ENCODE measurements around the gene NHS. TPM values are rescaled to one million over a fixed set of nuclear protein-coding genes. Genes with fewer than 3 reads are reported as not detected.

The NHS gene
- total and polyA plus RNA-seq, 2 of the 4 experiments (the other 2 are of a cell fraction), result 0.36 to 0.90 TPM

GRCh38 chrX:17643528-17643927 is 268.5 kb downstream of the NHS start:
- H4K91ac ChIP-seq (ENCODE audit: insufficient read depth, low read depth, low read length), result no peak overlapping the region
- TF ChIP-seq MXI1 (IDR thresholded peaks at IDR 0.05; ENCODE audit: borderline replicate concordance, low read depth, low read length) (no peak), CHD1 (IDR thresholded peaks at IDR 0.05; ENCODE audit: low read depth, low read length) (no peak), BHLHE40 (IDR thresholded peaks at IDR 0.05; ENCODE audit: low read depth, low read length) (no peak), MAZ (IDR thresholded peaks at IDR 0.05; ENCODE audit: borderline replicate concordance, low read depth, low read length) (no peak), RAD21 (IDR thresholded peaks at IDR 0.05; ENCODE audit: low read length) (no peak), NFE2L2 (IDR thresholded peaks at IDR 0.05; ENCODE audit: low read depth, low read length) (no peak), ELK1 (IDR thresholded peaks at IDR 0.05; ENCODE audit: borderline replicate concordance, low read depth, low read length) (no peak), POLR2A (IDR thresholded peaks at IDR 0.05; ENCODE audit: low read depth, low read length) (no peak), CEBPB (IDR thresholded peaks at IDR 0.05; ENCODE audit: low read depth, low read length) (no peak)
- ATAC-seq (ENCODE audit: low read depth) (no peak), DNase-seq (no peak)
- no peak overlapping the region for H3K56ac ChIP-seq (ENCODE audit: extremely low read depth, insufficient read depth, low read length)
- no peak overlapping the region for H3K23ac ChIP-seq (ENCODE audit: low read depth, low read length)
- H3K9me1 ChIP-seq (ENCODE audit: insufficient read depth, low read length), result no peaks in the 10 kb centered on the region
- H4K20me1 ChIP-seq (ENCODE audit: insufficient read depth, low read length), result no peaks in the 10 kb centered on the region
- no peaks in the 10 kb centered on the region for H3K79me1 ChIP-seq (ENCODE audit: low read depth in 1 of 2, low read length in 2 of 2)
- no peaks in the 10 kb centered on the region; the same call in 1 of the 2 replicates for H3K9me3 ChIP-seq (ENCODE audit: control insufficient read depth, insufficient read depth, low read length)
- H3K4ac ChIP-seq (ENCODE audit: low read depth, low read length), result no peak overlapping the region
- H4K5ac ChIP-seq (ENCODE audit: low read depth, low read length), result no peak overlapping the region
- H2BK15ac ChIP-seq (ENCODE audit: low read depth, low read length), result no peak overlapping the region
- H3K27ac ChIP-seq (ENCODE audit: insufficient read depth, low read length), result no peak overlapping the region
- H3K4me1 ChIP-seq (ENCODE audit: control insufficient read depth, insufficient read depth, low read length), result no peaks in the 10 kb centered on the region
- no peak overlapping the region for H3K4me3 ChIP-seq (ENCODE audit: insufficient read depth, low read depth, low read length)
- H2BK5ac ChIP-seq (ENCODE audit: low read depth, low read length, poor library complexity, severe bottlenecking), result no peak overlapping the region
- H2BK120ac ChIP-seq (ENCODE audit: low read depth, low read length), result no peak overlapping the region
- H2AFZ ChIP-seq (replicated peaks; ENCODE audit: low read length, poor library complexity), result no peak overlapping the region
- no peak overlapping the region for H2AK5ac ChIP-seq (ENCODE audit: low read depth, low read length)
- no peak overlapping the region for H2BK20ac ChIP-seq (ENCODE audit: low read depth, low read length)
- no TSS peak for BruUV-seq (replicated peaks)
- ChIA-PET CTCF (no interaction called here), POLR2A (ENCODE audit: unreplicated experiment) (no interaction called here)
- in situ Hi-C loops (cut with MboI; ENCODE audit: low sequenced_read_pairs), result no loop called here
- no peak overlapping the region for H3K14ac ChIP-seq (replicated peaks; ENCODE audit: low read depth, low read length)
- dilution Hi-C loops (cut with HindIII; ENCODE audit: low sequenced_read_pairs, unreplicated experiment), result no loop called here
- H2AK9ac ChIP-seq (replicated peaks; ENCODE audit: low read depth, low read length, poor library complexity), result no peak overlapping the region
- no peaks in the 10 kb centered on the region; the same call in 1 of the 2 replicates for H3K27me3 ChIP-seq (ENCODE audit: control insufficient read depth, insufficient read depth, low read length)
- H3K36me3 ChIP-seq (ENCODE audit: control insufficient read depth, insufficient read depth, low read length), result no peaks in the 10 kb centered on the region
- no peak overlapping the region for H3K9ac ChIP-seq (ENCODE audit: low read depth, low read length)
- intact Hi-C loops (cut with micrococcal nuclease), result no loop called here
- no peak overlapping the region for H4K8ac ChIP-seq (ENCODE audit: low read depth in 2 of 2, low read length in 2 of 2)
- no peak overlapping the region for H3K18ac ChIP-seq (ENCODE audit: low read depth, low read length)
- no peak overlapping the region for H3K4me2 ChIP-seq (ENCODE audit: low read depth, low read length)
